Non-pigmented ciliary epithelial cell (primary cell): ENCODE results near the gene KRT31.
"Not testable (repeated sequence)": the region's sequence is repeated elsewhere in the genome, so short reads cannot be mapped to it uniquely, and the experiment has no call there.

ENCODE experiments used
- DNase-seq: peaks from one replicate; pipeline ENCODE4 v3.0.0-alpha.2; 2010; ENCODE audit warnings: low read depth

Gene KRT31

GRCh38 chr17:41417576-41418015 lies 20.2 kb upstream of the KRT31 start:
- DNase-seq, result no peak

DNA sequence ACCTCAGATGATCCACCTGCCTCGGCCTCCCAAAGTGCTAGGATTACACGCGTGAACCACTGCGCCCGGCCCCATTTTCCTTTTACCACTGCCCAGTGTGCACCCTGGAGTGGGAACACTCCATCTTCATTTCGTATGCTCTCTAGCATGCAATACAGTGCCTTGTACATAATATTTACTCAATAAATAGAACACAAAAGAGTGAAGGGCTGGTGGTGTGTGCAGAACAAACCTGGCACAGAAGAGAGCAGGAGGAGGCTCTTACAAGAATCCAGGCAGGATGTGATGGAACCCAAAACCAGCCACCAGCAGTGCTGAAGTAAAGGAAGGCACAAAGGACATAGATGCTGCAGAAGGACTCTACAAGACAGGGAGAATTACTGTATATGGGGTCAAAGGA lies 19.7 kb upstream of the KRT31 start:
- no peak for DNase-seq

DNA sequence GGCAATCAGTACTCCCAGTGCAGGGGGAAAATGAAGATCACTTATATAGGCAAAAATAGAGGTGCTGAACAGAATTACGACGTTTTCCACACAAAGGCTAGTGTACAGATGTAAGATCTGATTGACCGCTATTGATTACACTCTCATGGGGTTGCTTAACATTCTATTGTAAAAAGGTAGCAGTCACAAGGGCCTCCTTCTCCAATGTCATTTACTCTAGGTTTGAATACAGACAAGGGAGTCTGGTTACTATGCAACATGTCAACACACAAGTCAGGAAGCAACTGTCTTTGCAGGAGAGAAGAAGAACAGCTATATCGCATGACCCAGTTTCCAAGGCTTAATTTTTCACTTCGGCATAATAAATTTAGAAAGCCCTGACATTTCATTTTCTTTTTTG lies 19.1 kb upstream of the KRT31 start:
- DNase-seq, result no peak

DNA sequence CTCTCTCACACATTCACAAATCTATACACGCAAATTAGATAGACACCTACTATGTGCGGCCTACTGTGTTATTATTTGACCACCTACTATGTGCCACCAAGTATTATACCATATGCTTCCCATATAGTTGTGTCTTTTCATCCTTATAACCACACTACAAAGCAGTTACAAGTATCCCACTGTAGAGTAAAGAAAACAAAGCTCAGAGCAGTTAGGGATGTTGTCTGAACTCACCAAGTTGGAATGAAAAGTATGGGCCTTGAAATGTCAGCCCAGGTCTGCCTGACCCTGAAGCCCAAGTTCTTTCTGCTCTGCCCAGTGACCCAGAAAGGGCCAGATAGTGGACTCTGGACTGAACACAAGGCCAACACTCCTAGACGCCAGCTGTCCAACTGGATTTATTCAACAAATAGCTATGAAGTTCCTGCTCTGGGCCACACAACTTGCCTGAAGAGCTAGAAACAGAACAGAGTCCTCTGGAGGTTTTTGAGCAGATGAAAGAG lies 18.5 kb upstream of the KRT31 start:
- peak; percentile 41 for DNase-seq

DNA sequence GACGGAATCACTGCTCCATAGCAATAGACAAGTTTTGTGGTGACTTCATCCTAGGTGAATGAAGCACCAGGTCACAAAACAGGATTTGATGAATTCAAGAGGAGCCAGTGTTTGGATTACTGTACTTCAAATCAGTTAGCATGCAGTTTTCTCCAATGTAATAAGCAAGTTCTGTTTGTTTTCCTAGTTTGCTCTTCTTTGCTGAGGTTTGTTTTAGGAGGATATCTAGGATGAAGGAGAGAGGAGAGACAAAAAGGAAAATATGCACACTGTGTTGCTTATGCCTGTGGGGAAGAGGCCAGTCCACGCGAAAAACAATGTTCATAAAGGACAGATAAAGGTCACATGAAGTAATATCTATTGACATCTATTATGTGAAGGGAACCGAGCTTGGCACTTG lies 18.0 kb upstream of the KRT31 start:
- no peak for DNase-seq

GRCh38 chr17:41413982-41414381 lies 16.6 kb upstream of the KRT31 start:
- no peak for DNase-seq

DNA sequence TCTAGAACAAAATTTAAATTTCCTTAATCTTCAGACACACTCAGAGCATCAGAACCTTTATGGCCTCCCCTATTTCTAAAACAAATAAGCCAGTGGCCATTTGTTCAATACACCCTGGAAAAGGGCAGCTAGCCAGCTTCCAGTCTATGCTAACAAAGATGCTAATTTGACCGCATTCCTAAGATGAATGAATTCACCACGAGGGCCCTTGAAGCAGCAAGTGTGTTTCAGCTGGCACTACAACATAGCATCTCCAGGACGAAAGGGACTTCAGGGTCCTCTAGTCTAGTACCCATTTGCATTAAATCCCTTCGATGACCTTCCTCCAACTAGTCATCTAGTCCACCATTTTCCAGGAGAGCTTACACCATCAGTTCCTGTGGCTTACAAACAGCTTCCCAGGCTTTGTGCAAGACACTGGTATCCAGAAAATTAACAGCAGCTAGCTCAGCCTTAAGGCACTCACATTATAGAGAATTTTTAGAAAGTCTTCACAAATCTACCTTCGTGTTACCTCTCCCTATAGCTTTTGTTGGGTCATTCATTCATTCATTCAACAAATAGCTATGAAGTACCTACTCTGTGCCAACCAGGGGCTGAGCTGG lies 16.0 kb upstream of the KRT31 start:
- no peak for DNase-seq

GRCh38 chr17:41411072-41411840 lies 13.8 kb upstream of the KRT31 start:
- DNase-seq, result no peak

GRCh38 chr17:41407226-41407625 lies 9.8 kb upstream of the KRT31 start:
- no peak for DNase-seq

GRCh38 chr17:41406205-41406604 lies 8.8 kb upstream of the KRT31 start:
- DNase-seq, result no peak

DNA sequence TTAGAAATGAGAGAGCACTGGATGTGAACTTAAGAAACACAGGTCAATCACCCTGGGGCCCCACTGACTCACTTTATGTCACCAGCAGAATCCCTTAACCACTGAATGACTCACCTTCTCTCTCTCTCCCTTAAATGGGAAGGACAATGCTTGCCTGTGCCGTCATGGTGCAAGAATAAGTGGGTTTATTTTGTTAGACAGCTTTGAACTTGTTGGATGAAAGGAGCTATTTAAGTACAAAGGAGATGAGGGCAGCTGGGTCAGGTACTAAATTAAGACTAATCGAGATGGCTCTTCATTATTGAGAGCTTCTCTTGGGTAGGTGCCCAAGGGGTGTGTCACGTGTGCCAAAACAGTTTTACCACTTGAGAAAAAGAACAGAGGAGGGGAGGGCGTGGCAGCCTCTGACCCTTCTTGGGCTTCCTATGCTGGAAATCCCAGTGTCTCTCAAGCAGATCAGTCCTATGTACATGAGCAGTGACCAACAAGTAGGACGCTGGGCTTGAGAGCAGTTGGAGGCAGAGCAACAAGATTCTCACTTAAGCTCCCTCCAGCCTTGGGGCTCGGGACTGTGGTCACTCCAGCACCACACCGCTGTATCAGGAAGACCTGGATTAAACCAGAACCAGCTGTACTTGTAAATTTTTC lies 6.7 kb upstream of the KRT31 start:
- peak; percentile 93 for DNase-seq

GRCh38 chr17:41403404-41404023 lies 6.1 kb upstream of the KRT31 start:
- no peak for DNase-seq

DNA sequence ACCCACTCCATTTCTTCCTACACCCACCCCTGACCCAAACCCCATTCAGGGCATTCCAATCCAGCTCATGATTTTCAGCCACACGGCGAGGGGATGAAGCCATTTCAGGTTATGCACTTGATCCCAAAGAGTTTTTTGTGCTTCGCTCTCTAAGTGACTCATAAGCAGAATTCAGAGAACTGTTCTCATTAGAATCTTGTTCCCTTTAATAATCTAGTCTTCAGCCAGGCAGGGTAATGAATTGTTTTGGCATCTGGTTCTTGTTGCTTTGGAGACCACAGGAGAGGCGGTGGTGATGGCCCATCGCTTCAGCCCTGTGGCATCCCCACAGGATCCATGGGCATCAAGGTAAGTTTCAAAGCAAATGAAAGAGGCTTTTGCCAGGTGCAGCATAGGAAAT lies 4.8 kb upstream of the KRT31 start:
- DNase-seq, result no peak

DNA sequence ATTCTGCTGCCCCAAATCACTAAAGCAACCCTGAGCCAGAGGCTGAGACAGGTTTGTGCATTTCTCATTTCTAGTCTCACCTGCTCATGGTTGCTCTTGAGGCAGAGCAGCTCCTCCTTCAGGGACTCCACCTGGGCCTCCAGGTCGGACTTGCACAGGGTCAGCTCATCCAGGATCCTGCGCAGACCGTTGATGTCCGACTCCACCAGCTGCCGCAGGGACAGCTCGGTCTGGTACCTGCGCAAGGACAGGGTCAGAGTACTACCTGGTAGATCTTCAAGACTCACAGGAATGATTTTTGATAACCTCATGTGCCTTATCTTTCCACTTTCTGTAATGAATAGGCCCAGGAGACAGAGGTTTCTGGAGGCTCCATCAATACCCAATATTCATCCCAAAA lies 1.1 kb downstream of the KRT31 start:
- DNase-seq, result no peak

GRCh38 chr17:41395611-41396010 lies 1.8 kb downstream of the KRT31 start:
- no peak for DNase-seq

DNA sequence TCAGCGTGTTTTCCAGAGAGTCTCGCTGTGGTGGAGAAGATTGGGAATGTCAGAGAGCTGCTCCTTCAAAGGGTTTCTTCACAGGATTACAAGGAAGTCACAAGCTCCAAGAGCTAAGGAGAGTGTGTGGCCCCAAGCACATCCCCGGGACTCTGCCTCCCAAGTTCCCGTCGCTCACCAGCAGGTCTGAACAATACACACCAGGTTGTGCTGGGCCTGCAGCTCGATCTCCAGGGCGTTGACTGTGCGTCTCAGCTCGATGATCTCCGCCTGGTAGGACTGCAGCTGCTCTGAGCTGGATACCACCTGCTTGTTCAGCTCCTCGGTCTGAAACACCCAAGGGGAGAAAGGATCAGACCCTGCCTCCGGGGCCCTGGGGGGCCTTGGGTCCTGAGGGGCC lies 2.4 kb downstream of the KRT31 start:
- DNase-seq, result not testable (repeated sequence)

- DNase-seq, result no peak
Observed at GRCh38 chr17:41394254-41394996, 3.0 kb downstream of the KRT31 start.

DNA sequence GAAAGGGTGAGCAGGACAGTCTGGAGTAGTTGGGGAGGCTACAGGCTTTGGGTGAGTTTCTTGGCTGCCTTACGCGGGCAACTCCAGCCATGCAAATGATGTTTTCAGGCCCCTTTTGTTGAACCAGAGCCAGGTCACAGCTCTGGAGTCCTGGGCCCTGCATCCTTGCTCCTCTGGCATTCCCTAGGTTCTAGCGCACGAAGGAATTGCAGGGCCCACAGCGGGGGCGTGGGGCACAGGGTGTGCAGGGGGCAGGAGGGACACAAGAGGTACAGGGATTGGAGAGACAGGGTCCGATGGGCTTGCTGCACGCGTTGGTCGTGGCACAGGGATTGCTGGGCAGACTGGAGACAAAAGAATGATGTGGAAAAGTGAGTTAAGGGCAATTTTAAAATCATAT lies 3.6 kb downstream of the KRT31 start:
- no peak for DNase-seq

- DNase-seq, result no peak
Observed at GRCh38 chr17:41393294-41393693, 4.1 kb downstream of the KRT31 start.

GRCh38 chr17:41392278-41392677 lies 5.1 kb downstream of the KRT31 start:
- DNase-seq, result no peak

- DNase-seq, result no peak
Observed at GRCh38 chr17:41391535-41391934, 5.9 kb downstream of the KRT31 start.

GRCh38 chr17:41390411-41390938 lies 6.9 kb downstream of the KRT31 start:
- DNase-seq, result no peak
